ENCODE data around the gene IDUA.

DNA sequence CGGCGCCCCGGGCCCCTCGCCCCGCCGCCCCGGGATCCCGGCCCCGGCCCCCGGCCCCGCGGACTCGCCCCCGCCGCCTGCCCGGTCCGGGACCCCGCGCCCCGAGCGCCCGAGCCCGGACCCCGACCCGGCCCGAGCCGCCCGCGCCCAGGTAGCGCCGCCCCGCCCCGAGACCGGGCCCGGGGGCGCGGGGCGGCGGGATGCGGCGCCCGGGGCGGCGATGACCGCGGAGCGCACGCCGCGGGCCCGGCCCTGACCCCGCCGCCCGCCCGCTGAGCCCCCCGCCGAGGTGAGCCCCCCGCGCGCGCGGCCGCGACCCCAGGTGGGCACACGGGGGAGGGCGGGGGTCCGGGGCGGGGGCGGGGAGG is 24.8 kb downstream of the IDUA start:
- TF ChIP-seq, protein P1, sequence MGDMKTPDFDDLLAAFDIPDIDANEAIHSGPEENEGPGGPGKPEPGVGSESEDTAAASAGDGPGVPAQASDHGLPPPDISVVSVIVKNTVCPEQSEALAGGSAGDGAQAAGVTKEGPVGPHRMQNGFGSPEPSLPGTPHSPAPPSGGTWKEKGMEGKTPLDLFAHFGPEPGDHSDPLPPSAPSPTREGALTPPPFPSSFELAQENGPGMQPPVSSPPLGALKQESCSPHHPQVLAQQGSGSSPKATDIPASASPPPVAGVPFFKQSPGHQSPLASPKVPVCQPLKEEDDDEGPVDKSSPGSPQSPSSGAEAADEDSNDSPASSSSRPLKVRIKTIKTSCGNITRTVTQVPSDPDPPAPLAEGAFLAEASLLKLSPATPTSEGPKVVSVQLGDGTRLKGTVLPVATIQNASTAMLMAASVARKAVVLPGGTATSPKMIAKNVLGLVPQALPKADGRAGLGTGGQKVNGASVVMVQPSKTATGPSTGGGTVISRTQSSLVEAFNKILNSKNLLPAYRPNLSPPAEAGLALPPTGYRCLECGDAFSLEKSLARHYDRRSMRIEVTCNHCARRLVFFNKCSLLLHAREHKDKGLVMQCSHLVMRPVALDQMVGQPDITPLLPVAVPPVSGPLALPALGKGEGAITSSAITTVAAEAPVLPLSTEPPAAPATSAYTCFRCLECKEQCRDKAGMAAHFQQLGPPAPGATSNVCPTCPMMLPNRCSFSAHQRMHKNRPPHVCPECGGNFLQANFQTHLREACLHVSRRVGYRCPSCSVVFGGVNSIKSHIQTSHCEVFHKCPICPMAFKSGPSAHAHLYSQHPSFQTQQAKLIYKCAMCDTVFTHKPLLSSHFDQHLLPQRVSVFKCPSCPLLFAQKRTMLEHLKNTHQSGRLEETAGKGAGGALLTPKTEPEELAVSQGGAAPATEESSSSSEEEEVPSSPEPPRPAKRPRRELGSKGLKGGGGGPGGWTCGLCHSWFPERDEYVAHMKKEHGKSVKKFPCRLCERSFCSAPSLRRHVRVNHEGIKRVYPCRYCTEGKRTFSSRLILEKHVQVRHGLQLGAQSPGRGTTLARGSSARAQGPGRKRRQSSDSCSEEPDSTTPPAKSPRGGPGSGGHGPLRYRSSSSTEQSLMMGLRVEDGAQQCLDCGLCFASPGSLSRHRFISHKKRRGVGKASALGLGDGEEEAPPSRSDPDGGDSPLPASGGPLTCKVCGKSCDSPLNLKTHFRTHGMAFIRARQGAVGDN (IDR thresholded peaks at IDR 0.05), result no peak
- TF ChIP-seq, protein P2, sequence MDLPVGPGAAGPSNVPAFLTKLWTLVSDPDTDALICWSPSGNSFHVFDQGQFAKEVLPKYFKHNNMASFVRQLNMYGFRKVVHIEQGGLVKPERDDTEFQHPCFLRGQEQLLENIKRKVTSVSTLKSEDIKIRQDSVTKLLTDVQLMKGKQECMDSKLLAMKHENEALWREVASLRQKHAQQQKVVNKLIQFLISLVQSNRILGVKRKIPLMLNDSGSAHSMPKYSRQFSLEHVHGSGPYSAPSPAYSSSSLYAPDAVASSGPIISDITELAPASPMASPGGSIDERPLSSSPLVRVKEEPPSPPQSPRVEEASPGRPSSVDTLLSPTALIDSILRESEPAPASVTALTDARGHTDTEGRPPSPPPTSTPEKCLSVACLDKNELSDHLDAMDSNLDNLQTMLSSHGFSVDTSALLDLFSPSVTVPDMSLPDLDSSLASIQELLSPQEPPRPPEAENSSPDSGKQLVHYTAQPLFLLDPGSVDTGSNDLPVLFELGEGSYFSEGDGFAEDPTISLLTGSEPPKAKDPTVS (IDR thresholded peaks at IDR 0.05; ENCODE audit: low read depth, low read length), result no peak
- TF ChIP-seq SIN3A (IDR thresholded peaks at IDR 0.05; ENCODE audit: low read depth, low read length) (no peak), POU2F2 (IDR thresholded peaks at IDR 0.05; ENCODE audit: borderline replicate concordance, low read depth, low read length) (no peak), POLR2AphosphoS5 (IDR thresholded peaks at IDR 0.05; ENCODE audit: low read length) (no peak), POLR2A (IDR thresholded peaks at IDR 0.05; ENCODE audit: low read depth, low read length) (no peak), EZH2 (IDR thresholded peaks at IDR 0.05; ENCODE audit: borderline replicate concordance, control insufficient read depth, low read depth, low read length) (no peak), SREBF2 (IDR thresholded peaks at IDR 0.05; ENCODE audit: low read length) (no peak)
- TF ChIP-seq, protein P3, sequence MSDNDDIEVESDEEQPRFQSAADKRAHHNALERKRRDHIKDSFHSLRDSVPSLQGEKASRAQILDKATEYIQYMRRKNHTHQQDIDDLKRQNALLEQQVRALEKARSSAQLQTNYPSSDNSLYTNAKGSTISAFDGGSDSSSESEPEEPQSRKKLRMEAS (IDR thresholded peaks at IDR 0.05; ENCODE audit: low read depth, low read length), result no peak
- TF ChIP-seq, protein P4, sequence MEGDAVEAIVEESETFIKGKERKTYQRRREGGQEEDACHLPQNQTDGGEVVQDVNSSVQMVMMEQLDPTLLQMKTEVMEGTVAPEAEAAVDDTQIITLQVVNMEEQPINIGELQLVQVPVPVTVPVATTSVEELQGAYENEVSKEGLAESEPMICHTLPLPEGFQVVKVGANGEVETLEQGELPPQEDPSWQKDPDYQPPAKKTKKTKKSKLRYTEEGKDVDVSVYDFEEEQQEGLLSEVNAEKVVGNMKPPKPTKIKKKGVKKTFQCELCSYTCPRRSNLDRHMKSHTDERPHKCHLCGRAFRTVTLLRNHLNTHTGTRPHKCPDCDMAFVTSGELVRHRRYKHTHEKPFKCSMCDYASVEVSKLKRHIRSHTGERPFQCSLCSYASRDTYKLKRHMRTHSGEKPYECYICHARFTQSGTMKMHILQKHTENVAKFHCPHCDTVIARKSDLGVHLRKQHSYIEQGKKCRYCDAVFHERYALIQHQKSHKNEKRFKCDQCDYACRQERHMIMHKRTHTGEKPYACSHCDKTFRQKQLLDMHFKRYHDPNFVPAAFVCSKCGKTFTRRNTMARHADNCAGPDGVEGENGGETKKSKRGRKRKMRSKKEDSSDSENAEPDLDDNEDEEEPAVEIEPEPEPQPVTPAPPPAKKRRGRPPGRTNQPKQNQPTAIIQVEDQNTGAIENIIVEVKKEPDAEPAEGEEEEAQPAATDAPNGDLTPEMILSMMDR (IDR thresholded peaks at IDR 0.05 in 2 of 3, conservative IDR thresholded peaks at IDR 0.05 in 1 of 3; ENCODE audit: control insufficient read depth in 2 of 3, extremely low read depth in 1 of 3, insufficient read depth in 1 of 3, low read depth in 3 of 3, low read length in 3 of 3), result no peak
- TF ChIP-seq, protein P5, sequence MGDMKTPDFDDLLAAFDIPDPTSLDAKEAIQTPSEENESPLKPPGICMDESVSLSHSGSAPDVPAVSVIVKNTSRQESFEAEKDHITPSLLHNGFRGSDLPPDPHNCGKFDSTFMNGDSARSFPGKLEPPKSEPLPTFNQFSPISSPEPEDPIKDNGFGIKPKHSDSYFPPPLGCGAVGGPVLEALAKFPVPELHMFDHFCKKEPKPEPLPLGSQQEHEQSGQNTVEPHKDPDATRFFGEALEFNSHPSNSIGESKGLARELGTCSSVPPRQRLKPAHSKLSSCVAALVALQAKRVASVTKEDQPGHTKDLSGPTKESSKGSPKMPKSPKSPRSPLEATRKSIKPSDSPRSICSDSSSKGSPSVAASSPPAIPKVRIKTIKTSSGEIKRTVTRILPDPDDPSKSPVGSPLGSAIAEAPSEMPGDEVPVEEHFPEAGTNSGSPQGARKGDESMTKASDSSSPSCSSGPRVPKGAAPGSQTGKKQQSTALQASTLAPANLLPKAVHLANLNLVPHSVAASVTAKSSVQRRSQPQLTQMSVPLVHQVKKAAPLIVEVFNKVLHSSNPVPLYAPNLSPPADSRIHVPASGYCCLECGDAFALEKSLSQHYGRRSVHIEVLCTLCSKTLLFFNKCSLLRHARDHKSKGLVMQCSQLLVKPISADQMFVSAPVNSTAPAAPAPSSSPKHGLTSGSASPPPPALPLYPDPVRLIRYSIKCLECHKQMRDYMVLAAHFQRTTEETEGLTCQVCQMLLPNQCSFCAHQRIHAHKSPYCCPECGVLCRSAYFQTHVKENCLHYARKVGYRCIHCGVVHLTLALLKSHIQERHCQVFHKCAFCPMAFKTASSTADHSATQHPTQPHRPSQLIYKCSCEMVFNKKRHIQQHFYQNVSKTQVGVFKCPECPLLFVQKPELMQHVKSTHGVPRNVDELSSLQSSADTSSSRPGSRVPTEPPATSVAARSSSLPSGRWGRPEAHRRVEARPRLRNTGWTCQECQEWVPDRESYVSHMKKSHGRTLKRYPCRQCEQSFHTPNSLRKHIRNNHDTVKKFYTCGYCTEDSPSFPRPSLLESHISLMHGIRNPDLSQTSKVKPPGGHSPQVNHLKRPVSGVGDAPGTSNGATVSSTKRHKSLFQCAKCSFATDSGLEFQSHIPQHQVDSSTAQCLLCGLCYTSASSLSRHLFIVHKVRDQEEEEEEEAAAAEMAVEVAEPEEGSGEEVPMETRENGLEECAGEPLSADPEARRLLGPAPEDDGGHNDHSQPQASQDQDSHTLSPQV (IDR thresholded peaks at IDR 0.05), result no peak
- TF ChIP-seq, protein P6, sequence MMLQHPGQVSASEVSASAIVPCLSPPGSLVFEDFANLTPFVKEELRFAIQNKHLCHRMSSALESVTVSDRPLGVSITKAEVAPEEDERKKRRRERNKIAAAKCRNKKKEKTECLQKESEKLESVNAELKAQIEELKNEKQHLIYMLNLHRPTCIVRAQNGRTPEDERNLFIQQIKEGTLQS (IDR thresholded peaks at IDR 0.05; ENCODE audit: borderline replicate concordance, extremely low read depth, low read depth, low read length), result no peak
- TF ChIP-seq, protein P7, sequence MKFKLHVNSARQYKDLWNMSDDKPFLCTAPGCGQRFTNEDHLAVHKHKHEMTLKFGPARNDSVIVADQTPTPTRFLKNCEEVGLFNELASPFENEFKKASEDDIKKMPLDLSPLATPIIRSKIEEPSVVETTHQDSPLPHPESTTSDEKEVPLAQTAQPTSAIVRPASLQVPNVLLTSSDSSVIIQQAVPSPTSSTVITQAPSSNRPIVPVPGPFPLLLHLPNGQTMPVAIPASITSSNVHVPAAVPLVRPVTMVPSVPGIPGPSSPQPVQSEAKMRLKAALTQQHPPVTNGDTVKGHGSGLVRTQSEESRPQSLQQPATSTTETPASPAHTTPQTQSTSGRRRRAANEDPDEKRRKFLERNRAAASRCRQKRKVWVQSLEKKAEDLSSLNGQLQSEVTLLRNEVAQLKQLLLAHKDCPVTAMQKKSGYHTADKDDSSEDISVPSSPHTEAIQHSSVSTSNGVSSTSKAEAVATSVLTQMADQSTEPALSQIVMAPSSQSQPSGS (IDR thresholded peaks at IDR 0.05; ENCODE audit: low read length), result no peak

Measured in GM12878 (cell line).